Natural killer cell (primary cell): ENCODE results near the gene STOML1. TPM values are rescaled to one million over a fixed set of nuclear protein-coding genes. Genes with fewer than 3 reads are reported as not detected.

Experiments
- ATAC-seq, 3 donors: fragments of 150-1000 bp in 2 of 3; fragments of 200-7000 bp in 1 of 3; cut with Tn5 transposase; 1 replicate in 1 of 3; 2 replicates in 2 of 3; pipeline ENCODE4 v1.10.0; 2021; ENCODE audit warnings: mild to moderate bottlenecking in 2 of 3, moderate library complexity in 2 of 3
- DNase-seq, 2 donors: peaks; one replicate each; pipeline versions ENCODE4 v3.0.0 to v3.0.0-alpha.2; 2013 to 2021; ENCODE audit warnings: mixed read lengths in 1 of 2
- H3K27ac ChIP-seq: one replicate; pipeline ENCODE4 v1.5.1; 2013; ENCODE audit warnings: mild to moderate bottlenecking, low read length
- H3K27me3 ChIP-seq: one replicate; pipeline ENCODE4 v1.6.1; 2013; ENCODE audit warnings: low read length; ENCODE audit not compliant: control insufficient read depth, insufficient read depth
- H3K36me3 ChIP-seq: one replicate; pipeline ENCODE4 v1.6.1; 2013; ENCODE audit warnings: low read length; ENCODE audit not compliant: control insufficient read depth, insufficient read depth
- H3K4me1 ChIP-seq: one replicate; pipeline ENCODE4 v1.6.1; 2013; ENCODE audit warnings: low read length; ENCODE audit not compliant: control insufficient read depth, insufficient read depth
- H3K4me3 ChIP-seq: one replicate; pipeline ENCODE4 v1.5.1; 2013; ENCODE audit warnings: low read length
- H3K9me3 ChIP-seq: one replicate; pipeline ENCODE4 v1.6.1; 2013; ENCODE audit warnings: low read length; ENCODE audit not compliant: control insufficient read depth, insufficient read depth
- H3K27ac Mint-ChIP-seq, 2 donors: one replicate each; pipeline ENCODE4 v1.8.0; 2022; ENCODE audit warnings: mild to moderate bottlenecking in 2 of 2, mixed read lengths in 2 of 2, moderate library complexity in 1 of 2
- H3K27me3 Mint-ChIP-seq, 2 donors: one replicate each; pipeline ENCODE4 v1.8.0; 2022; ENCODE audit warnings: low read depth in 2 of 2, mixed read lengths in 2 of 2
- H3K36me3 Mint-ChIP-seq: one replicate; pipeline ENCODE4 v1.8.0; 2022; ENCODE audit warnings: mixed read lengths
- H3K4me1 Mint-ChIP-seq, 2 donors: one replicate each; pipeline ENCODE4 v1.8.0; 2022; ENCODE audit warnings: mixed read lengths in 2 of 2
- H3K4me3 Mint-ChIP-seq: one replicate; pipeline ENCODE4 v1.8.0; 2022; ENCODE audit warnings: mild to moderate bottlenecking, moderate library complexity, mixed read lengths
- H3K9me3 Mint-ChIP-seq, 2 donors: one replicate each; pipeline ENCODE4 v1.8.0; 2022; ENCODE audit warnings: mixed read lengths in 2 of 2
- CTCF ChIP-seq: fragments of 200-600 bp; IDR thresholded peaks from one replicate; pipeline ENCODE4 v1.8.0; 2022; ENCODE audit warnings: antibody characterized with exemption
- WGBS: methylation state at CpG from one replicate; pipeline ENCODE4 v1.1.7; 2013; ENCODE audit warnings: missing lambda C conversion rate; ENCODE audit not compliant: insufficient coverage; 5-methylcytosine and 5-hydroxymethylcytosine counted together
- intact Hi-C: fragments of 100-400 bp; cut with micrococcal nuclease; formaldehyde crosslinking; loops from one replicate; pipeline ENCODE4 v1.14.2; 2022
- total RNA-seq, 4 donors: library from RNA; stranded (reverse); fragments of 120-200 nt in 1 of 4; gene quantifications; one replicate each; pipeline versions ENCODE4 v1.2.3 to v1.2.4, GENCODE V29; 2013 to 2022

The STOML1 gene
- total RNA-seq, 3 donors from 2014 or later (not counting 1 experiment from before 2014, with no cell fraction given), result 5.6 to 8.2 (median 7.0) TPM

GRCh38 chr15:73935547-73935946 lies 56.5 kb downstream of the STOML1 start:
- Mint-ChIP-seq H3K9me3 (no peaks in the 10 kb centered on the region), H3K4me1 (no peaks in the 10 kb centered on the region), H3K27ac (no peak overlapping the region), H3K27me3 (peaks cover 0 to 7% of the 10 kb centered on the region in 2 donors), H3K36me3 (no peaks in the 10 kb centered on the region), H3K4me3 (no peak overlapping the region)
- Histone ChIP-seq H3K4me1 (no peaks in the 10 kb centered on the region), H3K27me3 (no peaks in the 10 kb centered on the region), H3K27ac (no peak overlapping the region), H3K36me3 (no peaks in the 10 kb centered on the region), H3K9me3 (no peaks in the 10 kb centered on the region), H3K4me3 (no peak overlapping the region)
- 75% methylated on average over 3 of the region's 4 CpGs for WGBS
- intact Hi-C loops, result no loop called here
- DNase-seq, result no peak
- TF ChIP-seq CTCF, result no peak
- no peak for ATAC-seq

GRCh38 chr15:73934281-73934680 lies 57.8 kb downstream of the STOML1 start:
- Mint-ChIP-seq H3K36me3 (no peaks in the 10 kb centered on the region), H3K9me3 (no peaks in the 10 kb centered on the region), H3K27ac (no peak overlapping the region), H3K4me3 (no peak overlapping the region), H3K27me3 (peaks cover 4 to 13% of the 10 kb centered on the region in 2 donors), H3K4me1 (no peaks in the 10 kb centered on the region)
- no peaks in the 10 kb centered on the region for H3K36me3 ChIP-seq
- no peaks in the 10 kb centered on the region for H3K27me3 ChIP-seq
- intact Hi-C loops, result no loop called here
- H3K9me3 ChIP-seq, result no peaks in the 10 kb centered on the region
- WGBS, result 73% methylated on average over 7 of the region's 7 CpGs
- H3K4me3 ChIP-seq, result no peak overlapping the region
- H3K4me1 ChIP-seq, result no peaks in the 10 kb centered on the region
- ATAC-seq (no peak), DNase-seq (no peak)
- no peak overlapping the region for H3K27ac ChIP-seq
- TF ChIP-seq CTCF, result no peak

GRCh38 chr15:73932381-73933191 lies 59.5 kb downstream of the STOML1 start:
- intact Hi-C loops, result no loop called here
- H3K36me3 Mint-ChIP-seq, result no peaks in the 10 kb centered on the region
- Histone ChIP-seq H3K27me3 (peaks cover 3% of the 10 kb centered on the region), H3K27ac (no peak overlapping the region), H3K36me3 (no peaks in the 10 kb centered on the region), H3K4me3 (no peak overlapping the region), H3K4me1 (peaks cover 7% of the 10 kb centered on the region), H3K9me3 (no peaks in the 10 kb centered on the region)
- no peak for TF ChIP-seq CTCF
- no peak overlapping the region for H3K4me3 Mint-ChIP-seq
- ATAC-seq, result no peak
- H3K9me3 Mint-ChIP-seq, result no peaks in the 10 kb centered on the region
- H3K4me1 Mint-ChIP-seq, result peaks cover 5 to 6% of the 10 kb centered on the region in 2 donors
- H3K27ac Mint-ChIP-seq, result no peak overlapping the region
- WGBS, result 72% methylated on average over 6 of the region's 6 CpGs
- DNase-seq, result no peak
- peaks cover 8 to 24% of the 10 kb centered on the region in 2 donors for H3K27me3 Mint-ChIP-seq
